Uterus (tissue), 4 donors: Measurements from ENCODE around the gene FSCN2. TPM values are rescaled to one million over a fixed set of nuclear protein-coding genes. Genes with fewer than 3 reads are reported as not detected.

Experiments used
- DNase-seq, 2 donors: peaks; one replicate each; pipeline ENCODE4 v3.0.0-alpha.2; 2019 to 2020
- H3K27ac ChIP-seq, 2 donors: fragments of 200-600 bp; sonication (generic); 1 replicate in 1 of 2; 2 replicates in 1 of 2; pipeline ENCODE4 v1.5.1; 2016 to 2018
- H3K27me3 ChIP-seq, 2 donors: fragments of 200-600 bp; sonication (generic); one replicate each; pipeline ENCODE4 v1.5.1; 2018 to 2019; ENCODE audit warnings: control low read depth in 1 of 2
- H3K36me3 ChIP-seq, 2 donors: fragments of 200-600 bp; sonication (generic); one replicate each; pipeline ENCODE4 v1.5.1; 2019; ENCODE audit warnings: control low read depth in 1 of 2
- H3K4me1 ChIP-seq, 2 donors: fragments of 200-600 bp; sonication (generic); one replicate each; pipeline ENCODE4 v1.5.1; 2018 to 2019; ENCODE audit warnings: control low read depth in 1 of 2
- H3K4me3 ChIP-seq, 2 donors: fragments of 200-600 bp; sonication (generic); 1 replicate in 1 of 2; 2 replicates in 1 of 2; pipeline ENCODE4 v1.5.1; 2018 to 2019; ENCODE audit warnings: mild to moderate bottlenecking in 1 of 2
- H3K9me3 ChIP-seq, 2 donors: fragments of 200-600 bp; sonication (generic); one replicate each; pipeline ENCODE4 v1.5.1; 2019; ENCODE audit warnings: control low read depth in 1 of 2
- POLR2A ChIP-seq, 2 donors: fragments of 450-650 bp; IDR thresholded peaks; one replicate each; pipeline ENCODE4 v1.6.1; 2016; ENCODE audit warnings: antibody characterized with exemption in 2 of 2, mild to moderate bottlenecking in 1 of 2, moderate library complexity in 1 of 2
- intact Hi-C: fragments of 100-400 bp; cut with DNase I; formaldehyde crosslinking; loops from one replicate; pipeline ENCODE4 v1.15.1; 2023; ENCODE audit warnings: low total_unique reads
- total RNA-seq, 4 donors: library from RNA; depleted of rRNA in 3 of 4; stranded (reverse); fragments of >200 nt in 3 of 4; gene quantifications; one replicate each; pipeline versions ENCODE4 v1.1.0 to v1.2.4, GENCODE V29; 2014 to 2023
- TF ChIP-seq, protein P1 (sequence below), 4 experiments: fragments of 200-600 bp in 2 of 4; fragments of 450-650 bp in 2 of 4; sonication (generic) in 2 of 4; IDR thresholded peaks; one replicate each; pipeline ENCODE4 v1.5.1; 2016 to 2019; ENCODE audit warnings: antibody characterized with exemption in 4 of 4, mild to moderate bottlenecking in 2 of 4, moderate library complexity in 1 of 4
- donor health status: DM: yes; HTN: yes; CAD: no.

FSCN2 gene
- total RNA-seq, 4 donors from 2014 or later, result 5.0 to 7.4 TPM; not detected in 2

DNA sequence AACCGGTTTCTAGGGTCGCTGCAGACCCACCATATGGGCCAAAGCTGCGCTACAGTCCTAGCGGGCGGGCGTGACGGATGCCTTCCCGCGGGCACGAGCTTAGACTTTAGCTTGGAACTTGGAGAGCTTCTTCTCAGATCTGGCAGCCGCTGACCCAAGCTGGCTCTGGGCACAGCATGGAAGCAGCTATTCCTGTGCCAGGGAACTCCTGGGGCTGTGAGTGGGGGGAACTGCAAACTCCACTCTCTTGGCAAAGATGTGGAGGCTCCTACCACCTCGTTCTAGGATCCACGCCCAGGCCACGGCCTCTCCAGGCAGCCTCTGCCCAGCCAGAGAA is 15.1 kb downstream of the FSCN2 start:
- H3K9me3 ChIP-seq, result no peaks in the 10 kb centered on the region
- H3K4me3 ChIP-seq, result no peak overlapping the region
- no peaks in the 10 kb centered on the region for H3K27me3 ChIP-seq
- TF ChIP-seq, protein P1, sequence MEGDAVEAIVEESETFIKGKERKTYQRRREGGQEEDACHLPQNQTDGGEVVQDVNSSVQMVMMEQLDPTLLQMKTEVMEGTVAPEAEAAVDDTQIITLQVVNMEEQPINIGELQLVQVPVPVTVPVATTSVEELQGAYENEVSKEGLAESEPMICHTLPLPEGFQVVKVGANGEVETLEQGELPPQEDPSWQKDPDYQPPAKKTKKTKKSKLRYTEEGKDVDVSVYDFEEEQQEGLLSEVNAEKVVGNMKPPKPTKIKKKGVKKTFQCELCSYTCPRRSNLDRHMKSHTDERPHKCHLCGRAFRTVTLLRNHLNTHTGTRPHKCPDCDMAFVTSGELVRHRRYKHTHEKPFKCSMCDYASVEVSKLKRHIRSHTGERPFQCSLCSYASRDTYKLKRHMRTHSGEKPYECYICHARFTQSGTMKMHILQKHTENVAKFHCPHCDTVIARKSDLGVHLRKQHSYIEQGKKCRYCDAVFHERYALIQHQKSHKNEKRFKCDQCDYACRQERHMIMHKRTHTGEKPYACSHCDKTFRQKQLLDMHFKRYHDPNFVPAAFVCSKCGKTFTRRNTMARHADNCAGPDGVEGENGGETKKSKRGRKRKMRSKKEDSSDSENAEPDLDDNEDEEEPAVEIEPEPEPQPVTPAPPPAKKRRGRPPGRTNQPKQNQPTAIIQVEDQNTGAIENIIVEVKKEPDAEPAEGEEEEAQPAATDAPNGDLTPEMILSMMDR (IDR thresholded peaks at IDR 0.05), result no peak
- no peak for TF ChIP-seq POLR2A (IDR thresholded peaks at IDR 0.05)
- H3K27ac ChIP-seq, result no peak overlapping the region
- intact Hi-C loops, result no loop called here
- H3K36me3 ChIP-seq, result no peaks in the 10 kb centered on the region
- no peak for DNase-seq
- H3K4me1 ChIP-seq, result no peaks in the 10 kb centered on the region

DNA sequence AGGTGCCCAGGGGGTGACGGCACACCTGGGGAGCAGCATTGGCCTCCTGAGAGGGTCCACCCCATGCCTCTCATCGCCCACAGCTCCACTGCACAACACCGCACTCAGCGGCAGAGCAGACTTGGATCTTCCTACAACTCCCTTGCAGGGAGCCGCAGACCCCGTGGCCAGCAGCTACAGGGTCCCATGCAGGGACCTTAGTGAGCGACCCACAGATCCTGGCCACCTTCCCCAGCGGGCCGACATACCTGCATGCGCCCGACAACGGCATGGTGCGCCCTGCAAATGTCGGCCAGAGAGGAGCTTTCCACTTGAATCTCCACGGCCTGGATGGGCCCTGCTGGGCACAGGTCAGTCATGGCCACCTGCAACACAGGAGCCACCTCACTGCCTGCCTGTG is 15.6 kb downstream of the FSCN2 start:
- Histone ChIP-seq H3K9me3 (no peaks in the 10 kb centered on the region), H3K27ac (no peak overlapping the region), H3K4me1 (no peaks in the 10 kb centered on the region), H3K4me3 (no peak overlapping the region), H3K27me3 (no peaks in the 10 kb centered on the region), H3K36me3 (no peaks in the 10 kb centered on the region)
- no peak for DNase-seq
- intact Hi-C loops, result no loop called here
- TF ChIP-seq, protein P1 (IDR thresholded peaks at IDR 0.05), result no peak

- Histone ChIP-seq H3K36me3 (no peaks in the 10 kb centered on the region), H3K27me3 (no peaks in the 10 kb centered on the region), H3K9me3 (no peaks in the 10 kb centered on the region), H3K27ac (no peak overlapping the region), H3K4me3 (no peak overlapping the region), H3K4me1 (no peaks in the 10 kb centered on the region)
- no peak for DNase-seq
- intact Hi-C loops, result no loop called here
- TF ChIP-seq, protein P1 (IDR thresholded peaks at IDR 0.05), result no peak
- no peak for TF ChIP-seq POLR2A (IDR thresholded peaks at IDR 0.05)
Observed at GRCh38 chr17:81544281-81544974, 16.3 kb downstream of the FSCN2 start.

GRCh38 chr17:81545160-81545949 is 17.2 kb downstream of the FSCN2 start:
- no peaks in the 10 kb centered on the region for H3K36me3 ChIP-seq
- no peaks in the 10 kb centered on the region for H3K9me3 ChIP-seq
- no peak for TF ChIP-seq POLR2A (IDR thresholded peaks at IDR 0.05)
- TF ChIP-seq, protein P1 (IDR thresholded peaks at IDR 0.05), result no peak
- no peak for DNase-seq
- H3K4me3 ChIP-seq, result no peak overlapping the region
- H3K27ac ChIP-seq, result no peak overlapping the region
- intact Hi-C loops, result no loop called here
- no peaks in the 10 kb centered on the region for H3K4me1 ChIP-seq
- no peaks in the 10 kb centered on the region for H3K27me3 ChIP-seq

DNA sequence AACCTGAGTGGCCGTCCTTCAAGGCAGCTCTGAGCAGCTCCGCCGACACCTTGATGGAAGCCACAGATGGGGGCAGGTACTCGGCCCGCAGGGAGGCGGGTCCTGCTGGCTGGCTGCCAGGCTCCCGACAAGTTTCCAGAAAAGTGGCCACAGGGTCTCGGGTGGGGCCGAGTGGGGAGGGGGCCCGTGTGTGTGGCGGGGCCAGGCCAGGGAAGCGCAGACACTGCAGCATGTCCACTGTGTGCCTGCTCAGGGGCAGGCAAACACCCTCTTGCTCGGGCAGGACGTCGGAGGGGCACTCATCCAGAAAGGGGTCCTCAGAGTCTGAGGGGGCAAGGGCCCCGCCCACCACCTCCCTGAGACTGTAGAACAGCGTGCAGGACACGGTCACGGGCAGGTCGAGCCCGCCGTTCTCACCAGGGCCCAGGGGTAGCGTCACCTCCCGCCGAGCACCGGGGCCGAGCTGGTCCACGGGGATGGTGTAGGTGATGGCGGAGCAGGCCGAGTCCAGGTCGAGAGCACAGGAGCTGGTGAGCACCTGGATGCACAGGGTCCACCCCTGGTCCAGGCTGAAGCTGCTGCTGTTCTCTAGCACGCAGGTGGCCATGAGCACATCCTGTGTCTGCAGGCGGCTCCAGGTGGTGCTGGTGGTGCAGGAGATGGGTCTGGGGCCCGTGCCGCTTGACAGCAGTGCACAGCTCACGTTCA is 18.9 kb downstream of the FSCN2 start:
- Histone ChIP-seq H3K9me3 (no peaks in the 10 kb centered on the region), H3K27ac (no peak overlapping the region), H3K4me3 (no peak overlapping the region), H3K36me3 (no peaks in the 10 kb centered on the region), H3K27me3 (no peaks in the 10 kb centered on the region), H3K4me1 (peaks cover 0 to 7% of the 10 kb centered on the region in 2 donors)
- intact Hi-C loops, result no loop called here
- TF ChIP-seq, protein P1 (IDR thresholded peaks at IDR 0.05), result no peak
- TF ChIP-seq POLR2A (IDR thresholded peaks at IDR 0.05), result no peak
- no peak for DNase-seq
